GM03348 (cell line): ENCODE results near the gene BCKDK.

Experiments used
- DNase-seq: peaks from one replicate; pipeline ENCODE4 v3.0.0; 2012; ENCODE audit warnings: low spot score

The BCKDK gene

GRCh38 chr16:31108035-31108793, at the start of gene BCKDK:
TSS of gene BCKDK (plus strand) at chr16:31108386. CDS start at chr16:31109224, 838 bp downstream.
- DNase-seq: peak; percentile 95

GRCh38 chr16:31061126-31061812, 46.9 kb upstream of the BCKDK start:
- no peak for DNase-seq

DNA sequence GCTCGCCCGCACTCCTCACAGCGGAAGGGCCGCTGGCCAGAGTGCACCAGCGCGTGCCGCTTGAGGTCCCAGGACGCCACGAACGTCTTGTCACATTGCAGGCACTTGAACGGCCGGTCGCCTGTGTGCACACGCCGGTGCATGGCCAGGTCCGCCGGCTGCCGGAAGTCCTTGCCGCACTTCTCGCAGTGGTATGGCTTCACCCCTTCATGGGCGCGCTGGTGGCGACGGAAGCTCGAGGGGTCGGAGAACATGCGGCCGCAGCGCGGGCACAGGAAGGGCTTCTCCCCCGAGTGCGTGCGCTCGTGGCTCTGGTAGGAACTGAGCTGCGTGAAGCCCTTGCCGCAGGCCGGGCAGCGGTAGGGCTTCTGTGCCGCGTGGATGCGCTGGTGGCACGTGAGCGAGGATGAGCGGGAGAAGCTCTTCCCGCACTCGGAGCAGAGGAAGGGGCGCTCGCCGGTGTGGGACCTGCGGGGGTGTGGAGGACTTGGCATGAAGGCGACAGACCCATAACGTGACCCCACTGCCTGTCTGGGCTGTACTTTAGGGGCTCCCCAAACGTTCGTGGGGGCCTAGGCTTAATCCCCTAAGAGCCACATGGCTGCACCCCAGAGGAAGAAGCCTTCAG, 46.3 kb upstream of the BCKDK start:
- no peak for DNase-seq

DNA sequence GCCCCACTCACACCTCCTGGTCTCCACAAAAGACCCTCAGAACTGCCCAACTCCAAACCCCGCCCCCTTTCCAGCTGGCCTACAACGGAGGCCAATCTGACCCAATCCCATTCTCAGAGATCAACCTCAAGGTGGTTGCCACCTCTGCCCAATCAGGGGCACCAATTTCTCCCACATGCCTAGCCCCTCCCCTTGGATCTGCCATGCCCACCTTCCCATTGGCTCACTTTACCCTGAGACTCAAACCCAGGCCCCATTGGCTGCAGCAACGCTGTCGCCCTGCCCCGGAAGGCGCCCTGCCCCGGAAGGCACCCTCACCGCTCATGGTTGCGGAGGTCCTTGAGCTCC, 44.7 kb upstream of the BCKDK start:
- DNase-seq: no peak

DNA sequence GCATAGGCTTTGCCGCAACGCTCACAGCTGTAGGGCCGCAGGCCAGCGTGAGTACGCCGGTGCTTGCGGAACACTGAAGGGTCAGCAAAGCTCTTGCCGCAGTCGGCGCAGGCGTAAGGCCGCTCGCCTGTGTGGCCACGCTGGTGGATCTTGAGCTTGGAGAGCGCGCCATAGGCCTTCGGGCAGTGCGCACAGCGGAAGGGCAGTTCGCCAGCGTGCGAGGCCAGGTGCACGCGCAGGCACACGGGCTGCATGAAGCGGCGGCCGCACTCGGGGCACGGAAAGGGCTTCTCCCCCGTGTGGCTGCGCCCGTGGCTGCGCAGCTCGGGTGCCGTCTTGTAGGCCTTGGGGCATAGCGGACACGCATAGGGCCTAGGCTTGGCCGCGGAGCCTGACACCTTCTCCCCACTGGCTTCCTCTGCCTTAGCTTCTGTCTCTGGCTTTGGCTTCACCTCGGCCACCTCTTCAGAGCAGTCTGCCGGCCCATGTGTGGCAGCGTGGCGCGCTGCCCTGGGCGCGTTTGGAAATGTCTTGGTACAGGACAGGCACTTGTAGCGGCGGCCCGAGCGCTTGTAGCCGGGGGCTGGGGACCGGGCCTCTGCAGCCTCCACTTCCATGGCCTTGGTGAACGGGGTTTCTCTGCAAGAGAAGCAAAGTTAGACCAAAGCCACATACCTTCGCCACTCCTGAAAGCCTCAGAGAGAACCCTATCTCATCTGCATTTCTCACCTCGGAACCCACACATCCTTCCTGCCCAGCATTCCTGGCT, 44.2 kb upstream of the BCKDK start:
- no peak for DNase-seq

- peak; percentile 93 for DNase-seq
Measured at GRCh38 chr16:31064882-31065461, 43.2 kb upstream of the BCKDK start.

GRCh38 chr16:31067342-31067741, 40.8 kb upstream of the BCKDK start:
- DNase-seq: no peak

DNA sequence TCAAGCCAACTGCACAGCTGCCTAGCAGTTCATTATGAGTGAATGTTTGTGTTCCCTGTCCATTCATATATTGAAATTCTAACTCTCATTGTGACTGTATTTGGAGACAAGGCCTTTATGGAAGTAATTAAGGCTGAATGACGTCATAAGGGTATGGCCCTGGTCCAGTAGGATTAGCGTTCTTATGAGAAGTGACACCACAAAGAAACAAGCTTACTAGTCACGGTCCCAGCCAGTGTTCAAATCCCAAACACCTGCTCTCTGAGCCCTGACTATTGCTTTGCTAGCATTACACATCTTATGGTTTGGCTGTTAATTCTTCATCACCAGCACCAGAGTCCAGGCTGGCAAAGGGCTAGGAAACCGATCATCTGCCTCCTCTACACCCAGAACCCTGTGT, 36.3 kb upstream of the BCKDK start:
- DNase-seq: peak; percentile 45

DNA sequence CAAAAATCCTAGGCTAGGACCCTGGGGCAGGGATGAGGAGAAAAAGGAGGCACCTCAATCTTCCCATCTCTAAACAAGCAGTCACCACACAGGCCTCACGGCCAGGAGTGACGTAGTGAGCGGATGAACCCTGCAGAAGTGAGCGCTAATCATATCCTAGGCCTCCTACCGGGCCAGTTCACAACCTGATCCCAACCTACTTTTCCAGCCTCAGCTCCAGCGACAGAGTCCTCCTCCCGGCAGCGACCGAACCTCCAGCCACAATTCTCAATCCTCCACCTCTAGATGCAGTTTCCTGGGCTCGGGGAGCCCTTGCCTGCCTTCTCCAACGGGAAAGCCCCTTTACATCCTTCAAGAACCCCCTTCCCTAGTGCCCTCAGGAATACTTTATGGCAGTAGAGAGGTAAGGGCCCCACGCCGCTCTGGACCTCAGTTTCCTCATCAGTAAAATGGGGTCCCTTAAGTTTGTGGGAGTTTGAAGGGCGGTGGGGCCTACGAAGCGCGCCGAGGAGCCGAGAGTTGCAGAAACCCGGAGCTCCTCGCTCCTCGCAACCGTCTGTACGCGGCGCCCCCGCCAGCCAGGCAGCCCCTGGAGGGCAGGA, 35.5 kb upstream of the BCKDK start:
- peak; percentile 55 for DNase-seq

DNA sequence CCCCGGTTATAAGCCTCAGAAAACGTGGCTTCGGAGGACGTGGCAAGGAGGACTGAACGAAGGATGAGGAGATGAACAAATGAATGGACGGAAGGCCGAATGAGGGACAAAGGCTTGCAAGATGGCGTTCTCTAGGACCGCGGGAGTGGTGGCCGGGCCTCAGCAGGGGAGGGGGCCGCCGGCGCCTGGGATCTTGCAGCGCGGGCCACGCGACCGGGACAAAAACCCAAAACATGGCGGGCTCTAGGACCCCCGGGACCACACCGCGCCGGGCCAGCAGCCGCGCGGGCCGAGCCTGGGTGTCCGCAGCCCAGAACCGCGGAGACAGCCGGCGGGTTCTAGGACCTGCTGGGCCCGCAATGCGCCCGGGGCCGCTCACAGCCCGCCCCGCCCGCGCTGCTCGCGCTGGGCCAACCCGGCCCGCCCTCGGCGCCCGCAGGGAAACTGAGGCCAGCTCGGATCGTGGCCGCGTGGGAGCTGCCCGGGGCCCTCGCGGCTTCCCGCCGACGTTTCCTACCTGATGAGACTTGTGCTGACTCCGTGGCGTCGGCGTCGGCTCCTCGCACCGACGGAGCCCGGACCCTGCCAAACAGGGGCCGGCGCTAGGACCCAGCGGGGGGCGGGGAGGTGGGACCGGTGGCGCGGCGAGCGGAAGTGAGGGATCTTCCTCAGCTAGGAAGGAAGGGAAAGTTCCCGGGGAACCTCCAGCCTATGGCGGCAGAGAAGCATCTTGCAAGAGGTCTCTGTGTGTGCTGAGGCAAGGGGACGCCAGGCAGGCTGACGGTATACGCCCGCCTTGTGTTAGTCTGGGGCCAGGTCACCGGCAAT, 34.8 kb upstream of the BCKDK start:
- DNase-seq: peak; percentile 93

DNA sequence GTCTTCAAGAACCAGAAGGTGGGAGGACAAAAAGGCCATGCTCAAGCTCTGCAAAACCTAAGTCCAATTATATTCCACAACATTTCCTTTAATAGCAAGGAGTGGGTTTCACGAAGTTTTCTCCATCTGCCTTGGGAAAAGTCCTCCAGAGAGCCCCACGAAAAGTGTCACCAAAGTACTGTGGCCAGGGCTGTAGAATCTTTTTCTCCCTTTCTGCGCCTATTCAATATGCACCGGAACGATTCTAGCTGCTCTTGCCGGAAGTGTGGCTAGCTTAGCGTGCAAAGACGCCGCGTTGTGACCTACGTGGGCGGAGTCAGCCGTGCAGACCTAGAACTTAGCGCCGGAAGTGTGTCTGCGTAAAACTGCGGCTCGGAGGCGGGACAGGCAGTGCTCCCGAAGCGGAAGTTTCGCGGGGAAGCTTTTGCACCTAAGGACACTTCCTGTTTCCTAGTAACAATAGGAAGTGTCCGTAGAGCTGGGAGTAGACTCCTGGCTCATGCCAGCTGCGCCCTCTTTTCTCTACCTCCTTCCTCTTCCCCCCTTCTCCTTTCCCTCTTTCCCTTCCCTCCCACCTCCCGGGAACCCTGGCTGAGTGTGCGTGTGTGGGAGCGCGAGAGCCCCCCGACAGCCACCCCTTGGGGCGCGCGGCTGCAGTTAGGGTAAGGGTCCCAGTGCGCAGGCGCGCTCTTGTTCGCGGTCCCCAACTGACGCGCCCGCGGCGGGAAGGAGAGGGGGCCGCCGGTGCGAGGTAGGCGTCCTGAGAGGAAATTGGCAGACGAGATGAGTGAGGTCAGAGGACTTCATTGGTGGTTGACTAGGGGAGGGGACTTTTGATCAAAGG, 34.0 kb upstream of the BCKDK start, which contains the start of the genes ZNF646 and ZNF668:
Gene ZNF646 (plus strand): TSS at position 453 of the 844 bp plus-strand sequence. CDS start 1,903 bp downstream, outside the sequence.
Gene ZNF668 (minus strand): TSS at position 271 of the 844 bp plus-strand sequence. CDS start 9,781 bp downstream, outside the sequence.
- peak; percentile 95 for DNase-seq

DNA sequence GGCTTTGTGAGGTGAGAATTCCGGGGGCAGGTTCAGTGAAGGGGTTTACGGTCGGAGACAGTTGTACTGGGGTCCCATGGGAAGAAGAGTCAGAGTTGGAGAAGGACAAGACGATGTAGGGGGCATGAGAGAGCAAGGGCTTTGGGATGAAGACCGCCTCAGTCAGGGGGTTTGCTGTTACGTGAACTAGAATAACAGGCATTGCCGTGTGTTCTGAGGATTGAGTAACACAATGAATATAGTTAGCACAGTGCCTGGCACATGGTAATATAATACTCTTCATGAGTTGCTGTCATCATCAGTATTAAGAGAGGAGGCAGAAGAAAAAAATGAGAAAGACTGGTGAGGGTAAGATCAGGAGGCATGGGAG, 33.4 kb upstream of the BCKDK start:
- no peak for DNase-seq

DNA sequence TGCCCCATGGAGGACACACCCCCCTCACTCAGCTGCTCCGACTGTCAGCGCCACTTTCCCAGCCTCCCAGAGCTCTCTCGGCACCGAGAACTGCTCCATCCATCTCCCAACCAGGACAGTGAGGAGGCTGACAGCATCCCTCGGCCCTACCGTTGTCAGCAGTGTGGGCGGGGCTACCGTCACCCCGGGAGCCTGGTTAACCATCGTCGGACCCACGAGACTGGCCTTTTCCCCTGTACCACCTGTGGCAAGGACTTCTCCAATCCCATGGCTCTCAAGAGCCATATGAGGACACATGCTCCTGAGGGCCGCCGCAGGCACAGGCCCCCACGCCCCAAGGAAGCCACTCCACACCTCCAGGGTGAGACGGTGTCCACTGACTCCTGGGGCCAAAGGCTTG, 31.9 kb upstream of the BCKDK start:
- no peak for DNase-seq

DNA sequence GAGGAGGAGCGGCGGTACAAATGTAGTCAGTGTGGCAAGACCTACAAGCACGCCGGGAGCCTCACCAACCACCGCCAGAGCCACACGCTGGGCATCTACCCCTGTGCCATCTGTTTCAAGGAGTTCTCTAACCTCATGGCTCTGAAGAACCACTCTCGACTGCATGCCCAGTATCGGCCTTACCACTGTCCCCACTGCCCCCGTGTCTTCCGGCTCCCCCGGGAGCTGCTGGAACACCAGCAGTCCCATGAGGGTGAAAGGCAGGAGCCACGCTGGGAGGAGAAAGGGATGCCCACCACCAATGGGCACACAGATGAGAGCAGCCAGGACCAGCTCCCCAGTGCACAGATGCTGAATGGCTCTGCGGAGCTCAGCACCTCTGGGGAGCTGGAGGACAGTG, 31.2 kb upstream of the BCKDK start:
- DNase-seq: no peak

- no peak for DNase-seq
Measured at GRCh38 chr16:31077592-31078396, 30.4 kb upstream of the BCKDK start.

- DNase-seq: no peak
Measured at GRCh38 chr16:31078597-31079341, 29.4 kb upstream of the BCKDK start.

GRCh38 chr16:31079342-31079944, 28.7 kb upstream of the BCKDK start:
- DNase-seq: no peak
